Activated T-cell treated with anti-CD3 and anti-CD28 coated beads, Interleukin-2, amount 50 U/mL, for 72 hours (primary cell): ENCODE data around the gene GPR65. TPM values are rescaled to one million over a fixed set of nuclear protein-coding genes. Genes with fewer than 3 reads are reported as not detected.

ENCODE experiments used
- ATAC-seq, 2 donors: fragments of 150-1000 bp; cut with Tn5 transposase; replicated peaks in 1 of 2; 2 replicates each; pipeline ENCODE4 v1.10.0; 2021; ENCODE audit warnings: moderate library complexity in 2 of 2, mild to moderate bottlenecking in 1 of 2
- DNase-seq, 2 donors: peaks; one replicate each; pipeline ENCODE4 v3.0.0; 2021 to 2022; ENCODE audit warnings: mixed read lengths in 1 of 2
- H3K27ac Mint-ChIP-seq: one replicate; pipeline ENCODE4 v1.8.0; 2022; ENCODE audit warnings: mild to moderate bottlenecking, moderate library complexity, mixed read lengths
- H3K27me3 Mint-ChIP-seq: one replicate; pipeline ENCODE4 v1.8.0; 2022; ENCODE audit warnings: low read depth, mixed read lengths
- H3K36me3 Mint-ChIP-seq, 2 donors: one replicate each; pipeline ENCODE4 v1.8.0; 2022; ENCODE audit warnings: mixed read lengths in 2 of 2, mild to moderate bottlenecking in 1 of 2; ENCODE audit not compliant: insufficient read depth in 2 of 2
- H3K4me1 Mint-ChIP-seq: one replicate; pipeline ENCODE4 v1.8.0; 2022; ENCODE audit warnings: low read depth, mixed read lengths
- H3K4me3 Mint-ChIP-seq, 2 donors: one replicate each; pipeline ENCODE4 v1.8.0; 2022; ENCODE audit warnings: mild to moderate bottlenecking in 2 of 2, mixed read lengths in 2 of 2, moderate library complexity in 2 of 2
- H3K9me3 Mint-ChIP-seq, 2 donors: one replicate each; pipeline ENCODE4 v1.8.0; 2022; ENCODE audit warnings: mixed read lengths in 2 of 2
- total RNA-seq, 2 donors: library from RNA; stranded (reverse); gene quantifications; one replicate each; pipeline ENCODE4 v1.2.3, GENCODE V29; 2022

The GPR65 gene, protein sequence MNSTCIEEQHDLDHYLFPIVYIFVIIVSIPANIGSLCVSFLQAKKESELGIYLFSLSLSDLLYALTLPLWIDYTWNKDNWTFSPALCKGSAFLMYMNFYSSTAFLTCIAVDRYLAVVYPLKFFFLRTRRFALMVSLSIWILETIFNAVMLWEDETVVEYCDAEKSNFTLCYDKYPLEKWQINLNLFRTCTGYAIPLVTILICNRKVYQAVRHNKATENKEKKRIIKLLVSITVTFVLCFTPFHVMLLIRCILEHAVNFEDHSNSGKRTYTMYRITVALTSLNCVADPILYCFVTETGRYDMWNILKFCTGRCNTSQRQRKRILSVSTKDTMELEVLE
- total RNA-seq, result 10 to 100 TPM; 24.6 to 31.8 TPM

DNA sequence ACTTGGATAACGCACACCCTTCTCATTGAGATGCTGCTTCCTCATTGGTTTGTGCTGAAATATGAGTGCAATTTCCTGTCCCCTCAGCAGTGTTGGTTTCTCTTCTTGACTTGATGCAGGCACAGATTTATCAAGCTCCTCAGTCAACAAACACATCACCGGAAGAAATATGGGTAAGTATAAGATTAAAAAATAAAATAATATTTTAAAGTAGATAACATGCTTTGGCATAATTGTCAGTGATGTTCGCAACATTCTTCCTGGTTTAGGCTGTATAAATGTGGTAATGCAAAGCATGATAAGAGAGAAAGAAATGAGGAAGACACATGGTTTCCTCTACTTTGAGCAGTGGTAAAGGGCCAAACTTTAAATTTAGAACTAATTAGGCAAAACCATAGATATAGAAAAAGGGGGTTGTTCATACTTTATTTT lies at the start of gene GPR65:
TSS of gene GPR65 (plus strand) at position 86 of the 432 bp plus-strand sequence. CDS start 5,713 bp downstream, outside the sequence.
- Mint-ChIP-seq H3K36me3 (peaks cover 22 to 30% of the 10 kb centered on the region in 2 donors), H3K27me3 (no peaks in the 10 kb centered on the region), H3K4me3 (peak within 1 kb of the TSS; percentile 85 to 98), H3K9me3 (peaks cover 0 to 5% of the 10 kb centered on the region in 2 donors), H3K4me1 (peaks cover 71% of the 10 kb centered on the region), H3K27ac (peak within 1 kb of the TSS; percentile 99)
- DNase-seq, result peak; percentile 35 to 41
- peak; percentile 42 to 52 for ATAC-seq

DNA sequence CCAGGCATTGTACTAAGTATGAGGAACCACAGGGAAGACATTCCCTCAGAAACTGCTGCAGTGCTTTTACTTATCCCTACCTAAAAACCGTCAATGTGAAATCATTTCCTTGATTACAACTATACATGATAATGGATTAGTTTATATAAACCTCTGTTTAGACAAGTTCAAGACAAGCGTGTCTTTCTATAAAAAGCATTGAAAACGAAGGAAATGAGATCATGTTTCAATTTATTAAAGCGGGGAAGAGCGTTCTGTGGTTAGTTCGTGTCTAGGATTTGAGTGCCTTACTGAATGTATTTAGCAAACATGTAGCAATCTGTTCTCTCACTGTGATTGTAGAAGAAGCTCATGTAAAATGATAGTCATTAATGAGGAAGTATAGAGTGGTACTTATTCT lies 49.4 kb upstream of the GPR65 start:
- ATAC-seq, result no peak
- Mint-ChIP-seq H3K27me3 (no peaks in the 10 kb centered on the region), H3K27ac (no peak overlapping the region), H3K9me3 (peaks cover 0 to 2% of the 10 kb centered on the region in 2 donors), H3K4me1 (peaks cover 26% of the 10 kb centered on the region), H3K36me3 (peaks cover 4 to 16% of the 10 kb centered on the region in 2 donors), H3K4me3 (no peak overlapping the region)
- DNase-seq, result no peak

DNA sequence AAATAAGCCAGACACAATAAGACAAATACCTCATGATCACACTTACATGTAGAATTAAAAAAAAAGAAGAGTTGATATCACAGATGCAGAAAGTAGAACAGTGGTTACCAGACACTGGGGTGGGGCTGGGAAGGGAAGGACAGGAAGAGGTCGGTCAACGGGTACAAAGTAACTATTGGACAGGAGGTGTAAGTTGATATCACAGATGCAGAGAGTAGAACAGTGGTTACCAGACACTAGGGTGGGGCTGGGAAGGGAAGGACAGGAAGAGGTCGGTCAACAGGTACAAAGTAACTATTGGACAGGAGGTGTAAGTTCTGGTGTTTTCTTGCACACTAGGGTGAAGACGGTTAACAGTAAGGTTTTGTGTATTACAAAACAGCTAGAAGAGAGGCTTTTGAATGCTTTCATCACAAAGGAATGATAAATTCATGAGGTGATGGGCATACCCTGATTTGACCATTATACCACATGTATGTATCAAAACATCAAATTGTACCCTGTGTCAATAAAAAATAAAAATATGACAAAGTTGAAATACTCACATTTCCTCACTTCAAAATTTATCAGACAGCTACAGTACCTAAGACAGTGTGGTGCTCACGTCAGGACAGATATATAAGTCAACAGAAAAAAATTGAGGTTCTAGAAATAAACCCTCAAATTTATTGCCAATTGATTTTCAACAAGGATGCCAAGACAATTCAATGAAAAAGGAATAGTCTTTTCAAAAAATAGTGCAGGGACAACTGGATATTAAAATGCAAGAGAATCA lies 44.7 kb upstream of the GPR65 start:
- DNase-seq, result no peak
- no peak for ATAC-seq
- peaks cover 13 to 30% of the 10 kb centered on the region in 2 donors for H3K36me3 Mint-ChIP-seq
- no peak overlapping the region for H3K4me3 Mint-ChIP-seq
- no peaks in the 10 kb centered on the region for H3K4me1 Mint-ChIP-seq
- H3K27ac Mint-ChIP-seq, result peak overlapping the region; percentile 72
- peaks cover 0 to 2% of the 10 kb centered on the region in 2 donors for H3K9me3 Mint-ChIP-seq
- no peaks in the 10 kb centered on the region for H3K27me3 Mint-ChIP-seq

DNA sequence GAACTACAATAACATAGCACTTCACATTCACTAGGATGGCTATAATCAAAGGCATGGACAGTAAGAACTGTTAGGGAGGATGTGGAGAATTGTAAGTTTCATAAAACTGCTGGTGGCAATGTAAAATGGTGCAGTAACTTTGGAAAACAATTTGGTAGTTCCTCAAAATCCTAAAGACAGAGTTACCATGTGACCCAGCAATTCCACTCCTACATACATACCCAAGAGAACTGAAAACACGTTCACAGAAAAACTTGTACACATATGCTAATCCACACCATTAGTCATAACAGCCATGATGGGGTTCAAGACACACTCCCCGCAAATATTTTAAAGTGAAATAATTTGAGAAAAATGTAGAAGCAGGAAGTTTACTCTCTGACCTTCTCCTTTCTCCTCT lies 43.7 kb upstream of the GPR65 start:
- no peaks in the 10 kb centered on the region for H3K4me1 Mint-ChIP-seq
- H3K4me3 Mint-ChIP-seq, result no peak overlapping the region
- H3K9me3 Mint-ChIP-seq, result peaks cover 0 to 2% of the 10 kb centered on the region in 2 donors
- peaks cover 13 to 29% of the 10 kb centered on the region in 2 donors for H3K36me3 Mint-ChIP-seq
- ATAC-seq (no peak), DNase-seq (no peak)
- no peak overlapping the region for H3K27ac Mint-ChIP-seq
- no peaks in the 10 kb centered on the region for H3K27me3 Mint-ChIP-seq

DNA sequence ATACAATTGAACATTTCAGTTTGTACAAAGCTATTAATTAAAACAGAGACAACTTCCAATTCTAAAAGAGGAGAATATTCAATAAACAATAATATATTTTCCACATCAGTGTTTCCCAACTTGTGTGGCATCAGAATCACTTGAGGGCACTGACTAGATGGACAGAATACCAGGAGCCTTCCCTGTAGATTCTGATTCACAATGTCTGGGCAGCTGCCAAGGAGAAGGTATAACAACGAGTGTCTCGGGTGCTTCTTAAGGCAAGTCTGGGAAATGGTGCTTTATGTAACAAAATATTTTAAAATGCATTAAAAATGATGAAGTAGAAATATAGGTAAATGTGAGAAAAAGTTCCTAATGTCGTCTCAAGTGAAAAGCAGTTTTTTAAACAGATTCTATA lies 38.1 kb upstream of the GPR65 start:
- ATAC-seq, result no peak
- DNase-seq, result no peak
- H3K4me3 Mint-ChIP-seq, result no peak overlapping the region
- no peaks in the 10 kb centered on the region for H3K27me3 Mint-ChIP-seq
- H3K36me3 Mint-ChIP-seq, result peaks cover 3 to 11% of the 10 kb centered on the region in 2 donors
- H3K4me1 Mint-ChIP-seq, result no peaks in the 10 kb centered on the region
- H3K27ac Mint-ChIP-seq, result no peak overlapping the region
- H3K9me3 Mint-ChIP-seq, result no peaks in the 10 kb centered on the region

DNA sequence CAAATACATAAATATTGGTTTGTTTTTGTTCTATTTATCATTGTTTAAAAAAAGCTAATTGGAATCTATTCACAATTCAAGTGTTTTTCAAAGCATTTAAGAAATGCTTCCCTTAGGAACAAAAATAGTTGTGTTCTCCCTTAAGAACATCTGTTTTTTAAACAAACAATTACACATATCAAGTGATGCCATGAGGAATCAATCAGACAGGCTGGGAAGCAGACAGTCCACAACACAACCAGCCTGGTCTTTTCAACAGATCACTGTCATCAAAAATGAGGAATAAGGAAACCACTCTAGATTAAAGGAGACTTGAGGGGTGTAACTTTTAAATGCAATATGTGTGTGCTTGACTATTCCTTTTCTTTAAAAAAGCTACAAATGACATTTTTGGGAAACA lies 37.4 kb upstream of the GPR65 start:
- no peak for ATAC-seq
- Mint-ChIP-seq H3K4me1 (no peaks in the 10 kb centered on the region), H3K27ac (no peak overlapping the region), H3K27me3 (no peaks in the 10 kb centered on the region), H3K9me3 (no peaks in the 10 kb centered on the region), H3K36me3 (peaks cover 2 to 10% of the 10 kb centered on the region in 2 donors), H3K4me3 (no peak overlapping the region)
- DNase-seq, result no peak

DNA sequence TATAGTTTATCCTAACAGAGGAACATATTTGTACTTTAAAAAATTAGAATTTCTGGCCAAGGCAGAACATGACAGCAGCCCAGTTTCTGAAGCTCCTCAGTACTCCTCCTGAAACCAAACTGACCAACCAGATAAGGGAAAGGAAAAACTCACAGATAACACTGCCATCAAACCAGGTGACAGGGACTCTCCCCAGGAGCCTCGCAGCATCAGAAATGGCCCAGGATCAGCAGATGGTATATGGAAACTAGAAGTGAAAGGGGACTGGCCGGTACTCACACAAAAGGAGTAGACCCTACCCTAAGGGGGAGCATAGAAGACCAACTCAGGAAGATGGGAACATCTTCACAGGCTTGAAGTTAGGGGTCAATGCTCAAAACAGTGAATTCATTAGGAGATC lies 33.9 kb upstream of the GPR65 start:
- no peak overlapping the region for H3K27ac Mint-ChIP-seq
- H3K4me3 Mint-ChIP-seq, result no peak overlapping the region
- H3K27me3 Mint-ChIP-seq, result no peaks in the 10 kb centered on the region
- ATAC-seq, result no peak
- H3K4me1 Mint-ChIP-seq, result no peaks in the 10 kb centered on the region
- H3K36me3 Mint-ChIP-seq, result peaks cover 2 to 16% of the 10 kb centered on the region in 2 donors
- DNase-seq, result no peak
- H3K9me3 Mint-ChIP-seq, result no peaks in the 10 kb centered on the region

DNA sequence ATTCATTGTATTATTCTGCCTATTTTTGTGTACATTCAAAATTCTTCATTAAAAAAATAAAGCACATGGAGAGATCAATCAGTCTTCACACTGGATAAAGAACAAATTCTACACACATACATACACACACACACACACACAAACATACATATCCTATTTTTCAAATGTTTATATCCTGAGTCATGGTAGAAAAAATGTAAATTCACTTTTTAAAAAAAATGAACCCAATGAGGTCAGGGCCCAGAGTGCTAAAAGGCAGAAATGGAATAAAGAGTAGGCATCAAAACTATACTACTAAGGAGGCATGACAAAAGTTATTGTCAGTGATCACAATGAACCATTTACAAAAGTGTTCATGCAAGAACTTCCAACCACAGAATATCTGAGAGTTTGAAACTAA lies 29.3 kb upstream of the GPR65 start:
- Mint-ChIP-seq H3K27me3 (no peaks in the 10 kb centered on the region), H3K9me3 (peaks cover 0 to 2% of the 10 kb centered on the region in 2 donors), H3K27ac (no peak overlapping the region), H3K36me3 (peaks cover 9 to 22% of the 10 kb centered on the region in 2 donors), H3K4me1 (no peaks in the 10 kb centered on the region), H3K4me3 (no peak overlapping the region)
- DNase-seq (no peak), ATAC-seq (no peak)

DNA sequence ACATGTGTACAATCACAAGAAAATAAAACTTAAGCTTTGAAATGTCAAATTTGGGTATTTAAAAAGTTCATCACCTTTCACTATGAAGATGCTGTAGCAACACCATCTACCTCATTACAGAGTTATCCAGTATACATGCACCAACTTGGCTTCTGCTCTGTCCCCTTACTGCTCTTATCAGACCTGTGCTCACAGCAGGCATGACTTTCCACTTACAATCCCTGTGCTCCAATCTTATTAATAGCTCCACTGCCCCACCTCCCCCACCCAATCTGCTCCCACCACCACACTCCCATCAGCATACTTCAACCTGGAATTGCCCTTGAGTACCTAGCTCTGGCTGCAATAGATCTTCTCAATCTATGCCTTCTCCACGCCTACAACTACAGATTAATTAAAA lies 25.2 kb upstream of the GPR65 start:
- Mint-ChIP-seq H3K4me1 (no peaks in the 10 kb centered on the region), H3K9me3 (peaks cover 0 to 2% of the 10 kb centered on the region in 2 donors), H3K36me3 (peaks cover 7 to 15% of the 10 kb centered on the region in 2 donors), H3K27me3 (no peaks in the 10 kb centered on the region), H3K4me3 (no peak overlapping the region), H3K27ac (no peak overlapping the region)
- DNase-seq (no peak), ATAC-seq (no peak)

DNA sequence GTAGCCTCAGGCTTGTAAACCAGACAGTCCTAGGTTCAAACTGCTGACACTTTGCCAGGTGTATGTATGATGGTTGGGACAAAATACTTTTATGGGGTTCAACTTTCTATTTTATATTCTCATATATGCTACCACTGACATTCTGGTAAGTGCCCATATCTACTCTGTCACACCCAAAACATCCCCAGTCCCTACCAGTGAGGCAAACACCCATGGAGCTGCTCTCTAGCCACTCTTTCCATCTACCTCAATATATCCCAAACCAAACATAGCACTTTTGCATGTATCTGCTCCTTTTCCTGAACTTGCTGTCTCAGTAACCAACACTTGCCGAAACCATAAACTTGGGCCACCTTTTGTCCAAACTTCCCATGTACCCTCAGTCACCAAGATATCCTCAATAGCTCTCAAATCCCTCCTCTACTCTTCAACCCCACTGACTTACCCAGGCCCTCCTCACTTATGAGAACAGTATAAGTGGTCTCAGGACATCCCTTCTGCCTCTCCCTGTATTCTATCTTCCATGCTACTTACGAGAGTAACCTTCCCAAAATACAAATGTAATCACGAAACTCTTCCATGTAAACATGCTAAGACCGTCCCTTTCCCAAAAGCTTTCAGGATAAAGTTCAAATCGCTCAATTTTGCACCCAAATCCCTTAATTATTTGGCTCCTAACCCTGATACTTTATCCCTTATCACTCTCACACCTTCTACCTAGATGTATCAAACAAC lies 15.5 kb upstream of the GPR65 start:
- H3K4me1 Mint-ChIP-seq, result peaks cover 55% of the 10 kb centered on the region
- ATAC-seq (no peak), DNase-seq (no peak)
- peak overlapping the region in 1 of 2 donors; percentile 5 for H3K4me3 Mint-ChIP-seq
- H3K9me3 Mint-ChIP-seq, result no peaks in the 10 kb centered on the region
- H3K36me3 Mint-ChIP-seq, result peaks cover 3 to 4% of the 10 kb centered on the region in 2 donors
- peak overlapping the region; percentile 0 for H3K27ac Mint-ChIP-seq
- H3K27me3 Mint-ChIP-seq, result no peaks in the 10 kb centered on the region

DNA sequence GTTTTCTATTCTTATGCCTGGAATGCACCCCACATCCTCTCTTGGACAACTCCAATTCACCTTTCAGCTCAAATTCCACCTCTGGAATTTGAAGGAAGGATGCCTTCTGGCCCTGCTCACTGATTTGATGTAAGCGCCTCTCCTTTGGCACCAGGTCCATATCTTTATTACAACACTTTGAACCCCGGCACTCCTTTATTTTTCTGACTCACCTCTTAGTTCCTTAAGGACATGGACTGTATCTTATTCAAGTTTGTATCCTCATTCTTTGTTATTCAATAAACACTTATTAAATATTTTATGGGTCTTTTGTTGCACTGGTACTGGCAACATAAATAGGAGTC lies 15.0 kb upstream of the GPR65 start:
- no peak for DNase-seq
- H3K9me3 Mint-ChIP-seq, result no peaks in the 10 kb centered on the region
- peaks cover 3 to 8% of the 10 kb centered on the region in 2 donors for H3K36me3 Mint-ChIP-seq
- ATAC-seq, result no peak
- peak overlapping the region; percentile 45 for H3K27ac Mint-ChIP-seq
- H3K27me3 Mint-ChIP-seq, result no peaks in the 10 kb centered on the region
- H3K4me3 Mint-ChIP-seq, result peak overlapping the region in 1 of 2 donors; percentile 5
- peaks cover 60% of the 10 kb centered on the region for H3K4me1 Mint-ChIP-seq

DNA sequence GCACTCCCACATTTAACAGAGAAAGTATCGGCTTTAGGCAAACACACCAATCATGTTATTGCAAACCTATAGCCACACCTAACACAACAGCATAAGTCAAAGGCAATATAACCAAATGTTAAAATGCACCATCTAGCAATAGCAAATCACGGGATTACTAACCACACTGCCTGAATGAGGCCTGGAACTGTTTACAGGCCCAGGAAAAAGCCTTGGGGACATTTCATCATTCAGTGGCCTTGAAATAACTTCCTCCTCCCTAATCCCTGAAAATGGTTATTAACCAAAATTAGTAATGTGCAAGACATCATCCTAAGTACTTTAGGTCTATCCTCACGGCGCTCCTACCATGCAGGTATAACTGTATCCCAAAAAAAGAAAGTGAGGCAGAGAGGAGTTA lies 14.3 kb upstream of the GPR65 start:
- Mint-ChIP-seq H3K4me1 (peaks cover 68% of the 10 kb centered on the region), H3K27ac (no peak overlapping the region), H3K36me3 (peaks cover 3 to 8% of the 10 kb centered on the region in 2 donors), H3K9me3 (peaks cover 0 to 2% of the 10 kb centered on the region in 2 donors), H3K4me3 (peak overlapping the region; percentile 42 to 99), H3K27me3 (no peaks in the 10 kb centered on the region)
- no peak for ATAC-seq
- DNase-seq, result no peak

DNA sequence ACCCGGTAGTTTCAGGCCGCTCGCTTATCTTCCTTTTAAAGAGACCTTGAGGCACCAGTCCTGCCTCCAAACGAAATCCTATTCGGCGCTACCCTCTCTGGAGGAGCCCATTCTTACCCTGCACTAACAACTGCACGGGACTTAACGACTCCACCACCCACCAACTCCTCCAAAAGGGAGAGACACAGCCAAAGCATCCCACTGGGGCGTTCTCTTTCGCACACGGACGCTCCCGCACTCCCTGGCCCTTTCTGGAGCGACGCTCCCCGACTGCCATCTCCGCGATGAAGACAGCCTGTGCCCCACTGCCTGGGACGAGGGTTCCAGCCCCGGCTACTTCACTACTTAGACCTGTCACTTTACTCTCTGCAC lies 12.6 kb upstream of the GPR65 start:
- ATAC-seq (no peak), DNase-seq (no peak)
- Mint-ChIP-seq H3K9me3 (peaks cover 0 to 2% of the 10 kb centered on the region in 2 donors), H3K36me3 (peaks cover 2 to 6% of the 10 kb centered on the region in 2 donors), H3K4me1 (peaks cover 81% of the 10 kb centered on the region), H3K27ac (peak overlapping the region; percentile 84), H3K27me3 (no peaks in the 10 kb centered on the region), H3K4me3 (peak overlapping the region; percentile 87 to 99)
